ENCODE results near the gene SPANXA2. TPM values are rescaled to one million over a fixed set of nuclear protein-coding genes. Genes with fewer than 3 reads are reported as not detected.

The SPANXA2 gene
- total and polyA plus RNA-seq, 12 donors: not detected

DNA sequence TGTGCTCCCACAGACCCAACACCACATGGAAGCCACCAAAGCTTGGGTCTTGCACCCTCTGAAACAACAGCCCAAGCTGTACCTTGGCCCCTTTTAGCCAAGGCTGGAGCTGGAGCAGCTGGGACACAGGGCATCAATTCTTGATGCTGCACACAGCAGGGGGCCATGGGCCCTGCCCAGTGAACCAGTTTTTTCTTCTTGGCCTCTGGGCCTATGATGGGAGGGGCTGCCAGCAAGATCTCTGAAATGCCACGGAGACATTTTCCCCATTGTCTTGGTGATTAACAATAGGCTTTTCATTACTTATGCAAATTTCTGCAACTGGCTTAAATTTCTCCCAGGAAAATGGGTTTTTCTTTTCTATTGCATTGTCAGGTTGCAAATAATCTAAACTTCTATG lies 49.0 kb downstream of the SPANXA2 start:
- Histone ChIP-seq H3K4me1 (no peaks in the 10 kb centered on the region), H3K27ac (no peak overlapping the region), H3K9me3 (no peaks in the 10 kb centered on the region), H3K4me3 (no peak overlapping the region), H3K27me3 (no peaks in the 10 kb centered on the region), H3K36me3 (no peaks in the 10 kb centered on the region)
- DNase-seq: no peak
- TF ChIP-seq, protein P1, sequence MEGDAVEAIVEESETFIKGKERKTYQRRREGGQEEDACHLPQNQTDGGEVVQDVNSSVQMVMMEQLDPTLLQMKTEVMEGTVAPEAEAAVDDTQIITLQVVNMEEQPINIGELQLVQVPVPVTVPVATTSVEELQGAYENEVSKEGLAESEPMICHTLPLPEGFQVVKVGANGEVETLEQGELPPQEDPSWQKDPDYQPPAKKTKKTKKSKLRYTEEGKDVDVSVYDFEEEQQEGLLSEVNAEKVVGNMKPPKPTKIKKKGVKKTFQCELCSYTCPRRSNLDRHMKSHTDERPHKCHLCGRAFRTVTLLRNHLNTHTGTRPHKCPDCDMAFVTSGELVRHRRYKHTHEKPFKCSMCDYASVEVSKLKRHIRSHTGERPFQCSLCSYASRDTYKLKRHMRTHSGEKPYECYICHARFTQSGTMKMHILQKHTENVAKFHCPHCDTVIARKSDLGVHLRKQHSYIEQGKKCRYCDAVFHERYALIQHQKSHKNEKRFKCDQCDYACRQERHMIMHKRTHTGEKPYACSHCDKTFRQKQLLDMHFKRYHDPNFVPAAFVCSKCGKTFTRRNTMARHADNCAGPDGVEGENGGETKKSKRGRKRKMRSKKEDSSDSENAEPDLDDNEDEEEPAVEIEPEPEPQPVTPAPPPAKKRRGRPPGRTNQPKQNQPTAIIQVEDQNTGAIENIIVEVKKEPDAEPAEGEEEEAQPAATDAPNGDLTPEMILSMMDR (IDR thresholded peaks at IDR 0.05): no peak
- ATAC-seq: no peak
- 53 to 69% methylated on average over 1 of the region's 1 CpG for WGBS, 2 donors
- intact Hi-C loops (cut with DNase I): no loop called here

Other genes starting within 250 kb of the SPANXA2 start
- not detected for gene SPANXA1, start 5.0 kb upstream of the SPANXA2 start, total RNA-seq
- gene SPANXA1, start 5.0 kb upstream of the SPANXA2 start, polyA plus RNA-seq: not detected
- not detected for gene SPANXD, start 109.0 kb downstream of the SPANXA2 start, total RNA-seq
- not detected for gene SPANXD, start 109.0 kb downstream of the SPANXA2 start, polyA plus RNA-seq
- under 1 TPM in 2 of 10 donors, not detected in 8; 0.23 to 0.25 TPM for gene MAGEC3, start 248.6 kb downstream of the SPANXA2 start, total RNA-seq
- not detected for gene MAGEC3, start 248.6 kb downstream of the SPANXA2 start, polyA plus RNA-seq

All from heart right ventricle (tissue), 16 donors.